Spleen (tissue), 11 donors: ENCODE measurements around the gene DNAJC7. TPM values are rescaled to one million over a fixed set of nuclear protein-coding genes. Genes with fewer than 3 reads are reported as not detected.

ENCODE experiments used
- DNase-seq: peaks from one replicate; pipeline ENCODE4 v3.0.0-alpha.2; 2020
- H3K27ac ChIP-seq, 8 donors: fragments of 200-600 bp; sonication (generic) in 7 of 8; 1 replicate in 4 of 8; 2 replicates in 4 of 8; pipeline versions ENCODE4 v1.5.0 to v1.8.0; 2016 to 2021; ENCODE audit warnings: inconsistent platforms in 4 of 8, mild to moderate bottlenecking in 4 of 8, moderate library complexity in 1 of 8
- H3K27me3 ChIP-seq, 7 donors: fragments of 200-600 bp; sonication (generic) in 6 of 7; replicated peaks in 1 of 7; 1 replicate in 4 of 7; 2 replicates in 3 of 7; pipeline versions ENCODE4 v1.5.0 to v1.8.0; 2016 to 2021; ENCODE audit warnings: inconsistent platforms in 3 of 7, mild to moderate bottlenecking in 1 of 7
- H3K36me3 ChIP-seq, 6 donors: fragments of 200-600 bp; sonication (generic) in 5 of 6; 1 replicate in 4 of 6; 2 replicates in 2 of 6; pipeline versions ENCODE4 v1.5.0 to v1.8.0; 2016 to 2021; ENCODE audit warnings: inconsistent platforms in 2 of 6
- H3K4me1 ChIP-seq, 6 donors: fragments of 200-600 bp; sonication (generic) in 5 of 6; 1 replicate in 3 of 6; 2 replicates in 3 of 6; pipeline versions ENCODE4 v1.5.0 to v1.8.0; 2016 to 2021; ENCODE audit warnings: inconsistent platforms in 3 of 6
- H3K4me3 ChIP-seq, 8 donors: fragments of 200-600 bp; sonication (generic) in 7 of 8; 1 replicate in 4 of 8; 2 replicates in 4 of 8; pipeline versions ENCODE4 v1.5.0 to v1.8.0; 2016 to 2021; ENCODE audit warnings: inconsistent platforms in 4 of 8, mild to moderate bottlenecking in 4 of 8, moderate library complexity in 2 of 8
- H3K9me3 ChIP-seq, 8 donors: fragments of 200-600 bp; sonication (generic) in 7 of 8; 1 replicate in 4 of 8; 2 replicates in 4 of 8; pipeline versions ENCODE4 v1.5.0 to v1.8.0; 2016 to 2021; ENCODE audit warnings: inconsistent platforms in 4 of 8
- CTCF ChIP-seq, 11 experiments: fragments of 200-600 bp in 7 of 11; fragments of 450-650 bp in 4 of 11; sonication (generic) in 4 of 11; IDR thresholded peaks in 8 of 11; conservative IDR thresholded peaks in 3 of 11; 1 replicate in 7 of 11; 2 replicates in 4 of 11; pipeline versions ENCODE4 v1.4.0 to v1.8.0; 2016 to 2021; ENCODE audit warnings: antibody characterized with exemption in 11 of 11, inconsistent platforms in 4 of 11, mild to moderate bottlenecking in 1 of 11
- POLR2A ChIP-seq, 3 donors: fragments of 450-650 bp; IDR thresholded peaks; one replicate each; pipeline ENCODE4 v1.5.1; 2017; ENCODE audit warnings: antibody characterized with exemption in 3 of 3, mild to moderate bottlenecking in 1 of 3
- POLR2AphosphoS5 ChIP-seq, 3 donors: sonication (generic); formaldehyde crosslinking; IDR thresholded peaks; one replicate each; pipeline ENCODE4 v1.5.1; 2017; ENCODE audit warnings: antibody characterized with exemption in 3 of 3
- WGBS, 5 donors: extraction: QIAGEN DNeasy Blood & Tissue Kit in 3 of 5; methylation state at CpG; one replicate each; pipeline versions ENCODE4 v1.1.5 to v1.1.7; 2013 to 2018; 5-methylcytosine and 5-hydroxymethylcytosine counted together
- intact Hi-C: fragments of 100-400 bp; cut with DNase I; formaldehyde crosslinking; loops from one replicate; pipeline ENCODE4 v1.15.0; 2023; ENCODE audit warnings: low total_unique reads
- polyA plus RNA-seq, 3 donors: library from polyadenylated mRNA; stranded (reverse); fragments of 200-250 nt; gene quantifications; one replicate each; pipeline ENCODE4 v1.2.1, GENCODE V29; 2013
- total RNA-seq, 7 donors: library from RNA; depleted of rRNA in 3 of 7; stranded (reverse); fragments of >200 nt in 3 of 7; fragmentation: NEBNext Ultra II Directional in 4 of 7; extraction: Animal tissue kit (Norgen Biotek cat#: 25700) in 4 of 7; gene quantifications; one replicate each; pipeline versions ENCODE4 v1.1.0 to v1.2.1, GENCODE V29; 2016 to 2021
- donor health status: healthy with polysubstance abuse.
- donor health status: DM: no; HTN: no; CAD: no; lungs with moderate emphysema.
- donor health status: DM: no; HTN: no; CAD: no.
- donor health status: Bipolar disorder and iron deficiency.
- donor health status: healthy.
- donor health status: DM: no; HTN: no; CAD: no.
- donor health status: DM: yes; HTN: yes; CAD: no.

The DNAJC7 gene
- total and polyA plus RNA-seq, 10 donors = 60.6 to 108 (median 79.2) TPM

- H3K9me3 ChIP-seq = no peaks in the 10 kb centered on the region
- H3K4me3 ChIP-seq = no peak overlapping the region
- H3K4me1 ChIP-seq = peaks cover 6 to 55% (median 26%) of the 10 kb centered on the region in 6 donors
- TF ChIP-seq CTCF (IDR thresholded peaks at IDR 0.05 in 8 of 11, conservative IDR thresholded peaks at IDR 0.05 in 3 of 11) (no peak), POLR2AphosphoS5 (IDR thresholded peaks at IDR 0.05) (no peak), POLR2A (IDR thresholded peaks at IDR 0.05) (no peak)
- intact Hi-C loops = no loop called here
- WGBS, 5 donors = 71 to 84% (median 76%) methylated on average over 6 of the region's 6 CpGs
- peak overlapping the region in 1 of 8 donors; percentile 90 for H3K27ac ChIP-seq
- H3K36me3 ChIP-seq = no peaks in the 10 kb centered on the region
- no peak for DNase-seq
- H3K27me3 ChIP-seq = no peaks in the 10 kb centered on the region
These were observed 88.5 kb downstream of the DNAJC7 start for GRCh38 chr17:41928693-41929251.

Other genes starting within 250 kb of the DNAJC7 start
- 10 to 100 TPM; 17.3 to 73.1 (median 45.3) TPM for gene JUP, start 230.7 kb downstream of the DNAJC7 start, total RNA-seq
- gene JUP, start 230.7 kb downstream of the DNAJC7 start, polyA plus RNA-seq = 10 to 100 TPM; 13.7 to 17.4 (median 14.3) TPM
- gene P3H4, start 205.5 kb downstream of the DNAJC7 start, total RNA-seq = 1 to 10 TPM; 5.5 to 7.1 (median 6.0) TPM
- gene P3H4, start 205.5 kb downstream of the DNAJC7 start, polyA plus RNA-seq = 1 to 10 TPM; 3.3 to 5.1 (median 3.5) TPM
- 10 to 100 TPM; 14.8 to 30.8 (median 16.7) TPM for gene FKBP10, start 204.4 kb downstream of the DNAJC7 start, total RNA-seq
- gene FKBP10, start 204.4 kb downstream of the DNAJC7 start, polyA plus RNA-seq = 10 to 100 TPM in 1 of 3 donors, 1 to 10 TPM in 2; 9.6 to 18.9 (median 9.9) TPM
- gene NT5C3B, start 181.2 kb downstream of the DNAJC7 start, total RNA-seq = 10 to 100 TPM; 17.0 to 43.9 (median 26.0) TPM
- gene NT5C3B, start 181.2 kb downstream of the DNAJC7 start, polyA plus RNA-seq = 10 to 100 TPM; 38.9 to 62.7 (median 60.9) TPM
- 1 to 10 TPM in 1 of 7 donors, under 1 TPM in 1, not detected in 5; 0.60 to 2.1 TPM for gene KLHL10, start 179.6 kb downstream of the DNAJC7 start, total RNA-seq
- under 1 TPM; 0.03 to 0.20 (median 0.05) TPM for gene KLHL10, start 179.6 kb downstream of the DNAJC7 start, polyA plus RNA-seq
- gene KLHL11, start 152.0 kb downstream of the DNAJC7 start, total RNA-seq = 10 to 100 TPM; 10.1 to 25.2 (median 12.6) TPM
- gene KLHL11, start 152.0 kb downstream of the DNAJC7 start, polyA plus RNA-seq = 1 to 10 TPM in 1 of 3 donors, under 1 TPM in 2; 0.17 to 1.1 (median 0.20) TPM
- gene ACLY, start 98.5 kb downstream of the DNAJC7 start, total RNA-seq = 100 to 1,000 TPM in 2 of 7 donors, 10 to 100 TPM in 5; 64.9 to 112 (median 87.6) TPM
- 10 to 100 TPM; 17.7 to 28.6 (median 21.6) TPM for gene ACLY, start 98.5 kb downstream of the DNAJC7 start, polyA plus RNA-seq
- gene ODAD4, start 86.8 kb downstream of the DNAJC7 start, total RNA-seq = 1 to 10 TPM in 1 of 7 donors, under 1 TPM in 2, not detected in 4; 0.20 to 1.0 (median 0.52) TPM
- gene ODAD4, start 86.8 kb downstream of the DNAJC7 start, polyA plus RNA-seq = under 1 TPM; 0.22 to 0.35 (median 0.30) TPM
- 10 to 100 TPM; 29.2 to 49.8 (median 44.2) TPM for gene CNP, start 50.6 kb downstream of the DNAJC7 start, total RNA-seq
- 10 to 100 TPM; 22.3 to 41.6 (median 25.9) TPM for gene CNP, start 50.6 kb downstream of the DNAJC7 start, polyA plus RNA-seq
- 10 to 100 TPM; 20.7 to 38.8 (median 25.2) TPM for gene NKIRAS2, start 2.7 kb upstream of the DNAJC7 start, total RNA-seq
- gene NKIRAS2, start 2.7 kb upstream of the DNAJC7 start, polyA plus RNA-seq = 10 to 100 TPM; 11.3 to 20.3 (median 12.4) TPM
- 1 to 10 TPM in 2 of 7 donors, under 1 TPM in 5; 0.43 to 1.6 (median 0.85) TPM for gene C17orf113, start 33.2 kb upstream of the DNAJC7 start, total RNA-seq
- gene C17orf113, start 33.2 kb upstream of the DNAJC7 start, polyA plus RNA-seq = under 1 TPM; 0.35 to 0.51 (median 0.43) TPM
- under 1 TPM in 5 of 7 donors, not detected in 2; 0.17 to 0.60 (median 0.44) TPM for gene ZNF385C, start 81.0 kb upstream of the DNAJC7 start, total RNA-seq
- gene ZNF385C, start 81.0 kb upstream of the DNAJC7 start, polyA plus RNA-seq = under 1 TPM; 0.26 to 0.46 (median 0.38) TPM
- gene DHX58, start 95.3 kb upstream of the DNAJC7 start, total RNA-seq = 10 to 100 TPM; 23.0 to 30.9 (median 25.5) TPM
- 10 to 100 TPM; 20.9 to 41.2 (median 38.1) TPM for gene DHX58, start 95.3 kb upstream of the DNAJC7 start, polyA plus RNA-seq
- 10 to 100 TPM; 37.8 to 51.5 (median 47.1) TPM for gene KAT2A, start 103.9 kb upstream of the DNAJC7 start, total RNA-seq
- gene KAT2A, start 103.9 kb upstream of the DNAJC7 start, polyA plus RNA-seq = 100 to 1,000 TPM; 101 to 168 (median 145) TPM
- under 1 TPM in 1 of 7 donors, not detected in 6; 0.19 TPM for gene HSPB9, start 105.4 kb upstream of the DNAJC7 start, total RNA-seq
- gene HSPB9, start 105.4 kb upstream of the DNAJC7 start, polyA plus RNA-seq = under 1 TPM; 0.11 to 0.17 (median 0.16) TPM
- 100 to 1,000 TPM; 120 to 181 (median 148) TPM for gene RAB5C, start 137.6 kb upstream of the DNAJC7 start, total RNA-seq
- gene RAB5C, start 137.6 kb upstream of the DNAJC7 start, polyA plus RNA-seq = 100 to 1,000 TPM in 1 of 3 donors, 10 to 100 TPM in 2; 70.0 to 152 (median 89.2) TPM
- gene KCNH4, start 163.7 kb upstream of the DNAJC7 start, total RNA-seq = under 1 TPM; 0.17 to 0.52 (median 0.26) TPM
- gene KCNH4, start 163.7 kb upstream of the DNAJC7 start, polyA plus RNA-seq = under 1 TPM; 0.14 to 0.32 (median 0.15) TPM
- not detected for gene HCRT, start 168.0 kb upstream of the DNAJC7 start, total RNA-seq
- gene HCRT, start 168.0 kb upstream of the DNAJC7 start, polyA plus RNA-seq = not detected
- gene GHDC, start 177.1 kb upstream of the DNAJC7 start, total RNA-seq = 100 to 1,000 TPM in 3 of 7 donors, 10 to 100 TPM in 4; 29.4 to 122 (median 58.0) TPM
- gene GHDC, start 177.1 kb upstream of the DNAJC7 start, polyA plus RNA-seq = 10 to 100 TPM; 22.0 to 33.1 (median 26.1) TPM